Left lung (tissue), 10 donors: ENCODE measurements around the gene NFIX. TPM values are rescaled to one million over a fixed set of nuclear protein-coding genes. Genes with fewer than 3 reads are reported as not detected.

Experiments used
- ATAC-seq: fragments of 200-7000 bp; cut with Tn5 transposase; one replicate; pipeline ENCODE4 v1.9.1; 2020; ENCODE audit warnings: moderate library complexity
- DNase-seq, 4 donors: peaks; one replicate each; pipeline ENCODE4 v3.0.0-alpha.2; 2013 to 2020
- H3K27ac ChIP-seq, 2 donors: fragments of 200-600 bp; sonication (generic) in 1 of 2; one replicate each; pipeline versions ENCODE4 v1.5.0 to v1.8.0; 2020 to 2021
- H3K27me3 ChIP-seq, 2 donors: fragments of 200-600 bp; sonication (generic) in 1 of 2; one replicate each; pipeline versions ENCODE4 v1.5.0 to v1.8.0; 2020 to 2021
- H3K36me3 ChIP-seq, 2 donors: fragments of 200-600 bp; sonication (generic) in 1 of 2; one replicate each; pipeline versions ENCODE4 v1.5.0 to v1.8.0; 2020 to 2021
- H3K4me1 ChIP-seq, 2 donors: fragments of 200-600 bp; one replicate each; pipeline ENCODE4 v1.8.0; 2021
- H3K4me3 ChIP-seq, 2 donors: fragments of 200-600 bp; sonication (generic) in 1 of 2; one replicate each; pipeline versions ENCODE4 v1.5.0 to v1.8.0; 2020 to 2021; ENCODE audit warnings: mild to moderate bottlenecking in 1 of 2
- H3K9me3 ChIP-seq, 2 donors: fragments of 200-600 bp; sonication (generic) in 1 of 2; one replicate each; pipeline versions ENCODE4 v1.5.0 to v1.8.0; 2020 to 2021
- CTCF ChIP-seq, 2 donors: fragments of 200-600 bp; sonication (generic) in 1 of 2; IDR thresholded peaks; one replicate each; pipeline versions ENCODE4 v1.5.0 to v1.8.0; 2021; ENCODE audit warnings: antibody characterized with exemption in 2 of 2
- intact Hi-C, 2 donors: fragments of 100-400 bp; cut with DNase I; formaldehyde crosslinking; loops; one replicate each; pipeline versions ENCODE4 v1.11.2 to v1.14.2; 2022
- polyA plus RNA-seq, 6 donors: library from polyadenylated mRNA; unstranded; fragments of 120-200 nt; gene quantifications; one replicate each; pipeline ENCODE4 v1.2.1, GENCODE V29; 2013; ENCODE audit not compliant: insufficient read length in 6 of 6
- total RNA-seq, 2 donors: library from RNA; stranded (reverse); fragmentation: NEBNext Ultra II Directional; extraction: Animal tissue kit (Norgen Biotek cat#: 25700); gene quantifications; one replicate each; pipeline ENCODE4 v1.2.1, GENCODE V29; 2021
- donor health status: DM: no; HTN: yes; CAD: no.
- donor health status: DM: no; HTN: no; CAD: no.

Gene NFIX
- total and polyA plus RNA-seq, 8 donors, result 92.6 to 237 (median 123) TPM

GRCh38 chr19:13029301-13029880 lies 34.1 kb downstream of the NFIX start:
- H3K27ac ChIP-seq, result peak overlapping the region; percentile 26 to 43
- no peak for TF ChIP-seq CTCF (IDR thresholded peaks at IDR 0.05)
- peaks cover 54 to 92% of the 10 kb centered on the region in 2 donors for H3K4me1 ChIP-seq
- ATAC-seq, result no peak
- intact Hi-C loops, result no loop called here
- H3K27me3 ChIP-seq, result peaks cover 0 to 10% of the 10 kb centered on the region in 2 donors
- peak in 1 of 4 donors; percentile 48 for DNase-seq
- no peaks in the 10 kb centered on the region for H3K36me3 ChIP-seq
- H3K9me3 ChIP-seq, result no peaks in the 10 kb centered on the region
- H3K4me3 ChIP-seq, result no peak overlapping the region

DNA sequence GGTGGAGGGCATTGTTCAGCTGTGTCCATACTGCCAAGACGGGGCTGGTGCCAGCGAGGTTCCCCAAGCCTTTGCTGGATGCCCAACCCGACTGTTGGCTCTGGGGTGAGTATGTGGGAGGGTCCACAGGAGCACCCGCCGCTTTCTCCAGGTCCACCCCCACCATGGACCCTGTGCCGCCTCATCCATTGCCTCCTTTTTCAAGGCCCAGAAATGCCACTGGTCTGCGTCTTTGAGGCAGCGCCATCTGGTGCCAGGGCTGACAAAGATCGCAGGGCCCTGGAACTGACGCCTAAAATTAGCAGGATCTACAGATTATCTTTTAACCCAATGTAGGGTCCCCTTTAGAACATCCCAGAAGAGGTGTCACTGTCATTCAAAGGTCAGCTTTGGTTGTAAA lies 34.6 kb downstream of the NFIX start:
- intact Hi-C loops, result no loop called here

DNA sequence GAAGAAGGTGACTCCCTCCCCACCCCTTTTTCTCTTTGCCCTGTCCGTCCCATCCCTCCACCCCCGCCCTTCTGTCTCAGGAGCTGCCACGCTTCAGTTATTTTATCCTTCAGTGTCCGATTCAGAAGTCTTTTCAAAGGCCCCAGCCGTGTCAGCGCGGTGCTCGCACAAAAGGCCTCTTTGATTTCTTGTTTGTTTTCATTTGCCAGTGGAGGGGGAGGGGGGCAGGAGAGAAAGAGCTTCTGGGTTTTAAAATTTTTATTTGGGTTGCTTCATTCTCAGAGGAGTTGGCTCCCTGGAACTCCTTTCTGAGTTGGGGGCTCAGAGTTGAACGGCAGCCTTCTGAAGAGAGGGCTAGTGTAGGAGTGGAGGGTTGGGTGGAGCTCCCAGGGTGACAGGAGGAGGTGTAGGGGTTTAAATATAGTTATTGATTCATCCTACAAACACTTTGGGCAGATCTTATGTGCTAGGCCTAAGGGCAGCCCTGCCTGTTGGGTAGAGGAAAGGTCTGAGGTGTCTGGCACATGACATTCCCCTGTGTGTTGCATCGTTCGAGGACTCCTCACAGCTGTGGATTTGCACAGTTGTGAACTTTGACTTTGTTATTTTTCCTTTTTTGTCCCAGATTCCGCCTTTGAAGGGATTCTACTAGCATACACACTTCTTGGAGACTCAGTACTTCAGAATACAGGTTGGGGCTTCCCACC lies 36.8 kb downstream of the NFIX start:
- DNase-seq, result peak in 1 of 4 donors; percentile 61
- Histone ChIP-seq H3K4me1 (peaks cover 61 to 85% of the 10 kb centered on the region in 2 donors), H3K36me3 (no peaks in the 10 kb centered on the region), H3K4me3 (no peak overlapping the region), H3K9me3 (no peaks in the 10 kb centered on the region), H3K27ac (peak overlapping the region; percentile 55 to 73), H3K27me3 (no peaks in the 10 kb centered on the region)
- intact Hi-C loops, result no loop called here
- no peak for TF ChIP-seq CTCF (IDR thresholded peaks at IDR 0.05)
- ATAC-seq, result peak; percentile 1

More for the DNA sequence above, 34.6 kb downstream of the NFIX start:
- peak overlapping the region; percentile 26 to 43 for H3K27ac ChIP-seq
- peak; percentile 12 for ATAC-seq
- peaks cover 59 to 92% of the 10 kb centered on the region in 2 donors for H3K4me1 ChIP-seq
- no peaks in the 10 kb centered on the region for H3K36me3 ChIP-seq
- DNase-seq, result peak in 1 of 4 donors; percentile 63
- H3K4me3 ChIP-seq, result no peak overlapping the region
- H3K27me3 ChIP-seq, result peaks cover 0 to 5% of the 10 kb centered on the region in 2 donors
- no peaks in the 10 kb centered on the region for H3K9me3 ChIP-seq
- peak; percentile 19 to 36 for TF ChIP-seq CTCF (IDR thresholded peaks at IDR 0.05)

DNA sequence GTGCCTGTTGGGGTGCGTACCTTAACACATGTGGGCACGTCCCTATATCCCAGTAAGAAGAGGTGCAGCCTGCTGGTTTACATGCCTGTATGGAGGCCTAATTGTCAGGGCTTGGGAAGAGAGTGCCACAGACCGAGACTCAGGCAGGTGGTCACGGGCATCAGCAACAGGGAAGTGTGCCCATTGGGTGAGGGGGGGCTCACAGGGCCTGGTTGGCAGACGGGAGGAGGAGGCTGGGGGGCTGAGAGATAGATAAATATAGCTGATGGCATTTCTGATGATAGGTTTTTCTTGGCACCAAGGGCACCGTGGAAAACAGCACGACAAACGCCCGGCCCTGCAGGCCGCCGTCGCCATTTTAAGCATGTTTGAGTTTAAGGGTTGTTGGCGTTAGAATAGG lies 37.6 kb downstream of the NFIX start:
- H3K9me3 ChIP-seq, result no peaks in the 10 kb centered on the region
- H3K27me3 ChIP-seq, result no peaks in the 10 kb centered on the region
- no peak for ATAC-seq
- H3K4me1 ChIP-seq, result peaks cover 58 to 84% of the 10 kb centered on the region in 2 donors
- intact Hi-C loops, result no loop called here
- DNase-seq, result peak in 1 of 4 donors; percentile 24
- TF ChIP-seq CTCF (IDR thresholded peaks at IDR 0.05), result no peak
- no peaks in the 10 kb centered on the region for H3K36me3 ChIP-seq
- peak overlapping the region; percentile 55 to 73 for H3K27ac ChIP-seq
- H3K4me3 ChIP-seq, result no peak overlapping the region

GRCh38 chr19:13033244-13033643 lies 38.0 kb downstream of the NFIX start:
- Histone ChIP-seq H3K27me3 (no peaks in the 10 kb centered on the region), H3K9me3 (no peaks in the 10 kb centered on the region), H3K4me3 (no peak overlapping the region), H3K27ac (peak overlapping the region; percentile 3 to 82), H3K36me3 (no peaks in the 10 kb centered on the region), H3K4me1 (peaks cover 59 to 84% of the 10 kb centered on the region in 2 donors)
- DNase-seq, result no peak
- no peak for TF ChIP-seq CTCF (IDR thresholded peaks at IDR 0.05)
- intact Hi-C loops, result no loop called here
- no peak for ATAC-seq
